ENCODE data around the gene STAC.

The STAC gene

GRCh38 chr3:36380221-36381031 is at the start of gene STAC:
TSS of gene STAC (plus strand) at chr3:36380504. CDS start at chr3:36380644, 140 bp downstream.
- no peak for DNase-seq (ENCODE audit: low spot score)

- DNase-seq (ENCODE audit: low spot score): no peak
These were observed 48.2 kb upstream of the STAC start for GRCh38 chr3:36332139-36332538.

- DNase-seq (ENCODE audit: low spot score): no peak
These were observed 18.1 kb upstream of the STAC start for GRCh38 chr3:36362216-36362615.

GRCh38 chr3:36362973-36363372 is 17.3 kb upstream of the STAC start:
- DNase-seq (ENCODE audit: low spot score): no peak

GRCh38 chr3:36364260-36364659 is 16.0 kb upstream of the STAC start:
- no peak for DNase-seq (ENCODE audit: low spot score)

GRCh38 chr3:36365829-36366228 is 14.5 kb upstream of the STAC start:
- no peak for DNase-seq (ENCODE audit: low spot score)

- no peak for DNase-seq (ENCODE audit: low spot score)
These were observed 14.0 kb upstream of the STAC start for GRCh38 chr3:36366308-36366707.

- DNase-seq (ENCODE audit: low spot score): no peak
These were observed 12.3 kb upstream of the STAC start for GRCh38 chr3:36367912-36368573.

GRCh38 chr3:36372534-36372935 is 7.8 kb upstream of the STAC start:
- no peak for DNase-seq (ENCODE audit: low spot score)

- DNase-seq (ENCODE audit: low spot score): no peak
These were observed 7.2 kb upstream of the STAC start for GRCh38 chr3:36373084-36373483.

GRCh38 chr3:36373666-36374065 is 6.6 kb upstream of the STAC start:
- DNase-seq (ENCODE audit: low spot score): no peak

- no peak for DNase-seq (ENCODE audit: low spot score)
These were observed 458 bp upstream of the STAC start for GRCh38 chr3:36379872-36380220.

GRCh38 chr3:36381311-36381956 is 1.1 kb downstream of the STAC start:
- no peak for DNase-seq (ENCODE audit: low spot score)

GRCh38 chr3:36393563-36393962 is 13.3 kb downstream of the STAC start:
- DNase-seq (ENCODE audit: low spot score): no peak

GRCh38 chr3:36394176-36394575 is 13.9 kb downstream of the STAC start:
- DNase-seq (ENCODE audit: low spot score): no peak

- DNase-seq (ENCODE audit: low spot score): no peak
These were observed 17.5 kb downstream of the STAC start for GRCh38 chr3:36397841-36398240.

GRCh38 chr3:36399933-36400332 is 19.6 kb downstream of the STAC start:
- no peak for DNase-seq (ENCODE audit: low spot score)

- DNase-seq (ENCODE audit: low spot score): no peak
These were observed 20.8 kb downstream of the STAC start for GRCh38 chr3:36401056-36401455.

GRCh38 chr3:36403661-36404060 is 23.4 kb downstream of the STAC start:
- DNase-seq (ENCODE audit: low spot score): no peak

- DNase-seq (ENCODE audit: low spot score): no peak
These were observed 24.9 kb downstream of the STAC start for GRCh38 chr3:36405190-36405589.

- DNase-seq (ENCODE audit: low spot score): no peak
These were observed 27.8 kb downstream of the STAC start for GRCh38 chr3:36408146-36408545.

- no peak for DNase-seq (ENCODE audit: low spot score)
These were observed 29.6 kb downstream of the STAC start for GRCh38 chr3:36409862-36410261.

GRCh38 chr3:36411587-36411986 is 31.3 kb downstream of the STAC start:
- no peak for DNase-seq (ENCODE audit: low spot score)
